ENCODE results near the gene SIX1.

SIX1 gene

GRCh38 chr14:60655119-60655897 is 6.0 kb upstream of the SIX1 start:
- no peak for DNase-seq (ENCODE audit: low read depth)

GRCh38 chr14:60654334-60654821 is 5.1 kb upstream of the SIX1 start:
- no peak for DNase-seq (ENCODE audit: low read depth)

GRCh38 chr14:60653701-60654161 is 4.5 kb upstream of the SIX1 start:
- DNase-seq (ENCODE audit: low read depth), result no peak

- DNase-seq (ENCODE audit: low read depth), result no peak
Observed at GRCh38 chr14:60652674-60653651, 3.7 kb upstream of the SIX1 start.

GRCh38 chr14:60651796-60652673 is 2.8 kb upstream of the SIX1 start:
- no peak for DNase-seq (ENCODE audit: low read depth)

- DNase-seq (ENCODE audit: low read depth), result no peak
Observed at GRCh38 chr14:60651086-60651795, 2.0 kb upstream of the SIX1 start.

- no peak for DNase-seq (ENCODE audit: low read depth)
Observed at GRCh38 chr14:60650373-60650961, 1.2 kb upstream of the SIX1 start.

GRCh38 chr14:60649875-60650372 is 647 bp upstream of the SIX1 start:
- DNase-seq (ENCODE audit: low read depth), result no peak

- peak; percentile 15 for DNase-seq (ENCODE audit: low read depth)
Observed at GRCh38 chr14:60648249-60648933, 886 bp downstream of the SIX1 start.

GRCh38 chr14:60647837-60648248 is 1.4 kb downstream of the SIX1 start:
- no peak for DNase-seq (ENCODE audit: low read depth)

- DNase-seq (ENCODE audit: low read depth), result no peak
Observed at GRCh38 chr14:60647081-60647836, 2.0 kb downstream of the SIX1 start.

GRCh38 chr14:60646226-60646818 is 3.0 kb downstream of the SIX1 start:
- no peak for DNase-seq (ENCODE audit: low read depth)

GRCh38 chr14:60645126-60645741 is 4.0 kb downstream of the SIX1 start:
- no peak for DNase-seq (ENCODE audit: low read depth)

GRCh38 chr14:60644666-60645065 is 4.6 kb downstream of the SIX1 start:
- no peak for DNase-seq (ENCODE audit: low read depth)

- no peak for DNase-seq (ENCODE audit: low read depth)
Observed at GRCh38 chr14:60643463-60644314, 5.6 kb downstream of the SIX1 start.

- no peak for DNase-seq (ENCODE audit: low read depth)
Observed at GRCh38 chr14:60643141-60643462, 6.2 kb downstream of the SIX1 start.

Data from HS-27A (cell line).